SK-N-MC (cell line): Measurements from ENCODE around the gene SH3GLB2.

Source experiments
- EZH2 ChIP-seq: fragments of 200-600 bp; sonication (generic); IDR thresholded peaks from one replicate; pipeline ENCODE4 v1.6.1; 2017; ENCODE audit warnings: antibody characterized with exemption
- POLR2AphosphoS5 ChIP-seq: IDR thresholded peaks from 2 replicates; pipeline ENCODE4 v1.6.1; 2012; ENCODE audit warnings: mild to moderate bottlenecking, low read depth, low read length, borderline replicate concordance

- TF ChIP-seq POLR2AphosphoS5 = no peak
- no peak for TF ChIP-seq EZH2
These were observed 4.5 kb upstream of the SH3GLB2 start for GRCh38 chr9:129032541-129033159.
